Breast epithelium (tissue), 3 donors: Measurements from ENCODE around the gene RNF19B.

Experiments
- CTCF ChIP-seq, 3 donors: fragments of 450-650 bp; IDR thresholded peaks; one replicate each; pipeline ENCODE4 v1.5.1; 2016 to 2017; ENCODE audit warnings: antibody characterized with exemption in 3 of 3, mild to moderate bottlenecking in 3 of 3, moderate library complexity in 3 of 3
- POLR2AphosphoS5 ChIP-seq, 3 donors: sonication (generic); formaldehyde crosslinking; IDR thresholded peaks; one replicate each; pipeline ENCODE4 v1.6.1; 2017; ENCODE audit warnings: antibody characterized with exemption in 3 of 3

GRCh38 chr1:32992489-32993323 is 28.1 kb upstream of the RNF19B start:
- TF ChIP-seq CTCF (IDR thresholded peaks at IDR 0.05) (no peak), POLR2AphosphoS5 (IDR thresholded peaks at IDR 0.05) (no peak)
